Smooth muscle cell (in vitro differentiated cells): ENCODE data around the gene TMEM147. TPM values are rescaled to one million over a fixed set of nuclear protein-coding genes. Genes with fewer than 3 reads are reported as not detected.
A peak's percentile ranks its signal among the peaks of the same experiment; 100 is the strongest.

Experiments used
- DNase-seq: peaks from one replicate; lab custom pipeline; 2025; ENCODE audit not compliant: unreplicated experiment; lab: John Stamatoyannopoulos, UW
- H2AFZ ChIP-seq: fragments of 200-600 bp; sonication (generic); 2 replicates; pipeline ENCODE4 v1.6.0; 2016; ENCODE audit warnings: antibody characterized with exemption, low read depth, mild to moderate bottlenecking
- H3F3A ChIP-seq: fragments of 200-600 bp; sonication (generic); 2 replicates; pipeline ENCODE4 v1.6.0; 2017; ENCODE audit warnings: antibody characterized with exemption, low read depth
- H3K27ac ChIP-seq: fragments of 200-600 bp; sonication (generic); 2 replicates; pipeline ENCODE4 v1.5.1; 2016; ENCODE audit warnings: low read depth, mild to moderate bottlenecking
- H3K27me3 ChIP-seq: fragments of 200-600 bp; sonication (generic); 2 replicates; pipeline ENCODE4 v1.6.1; 2016; ENCODE audit warnings: low read depth, mild to moderate bottlenecking
- H3K36me3 ChIP-seq: fragments of 200-600 bp; sonication (generic); 2 replicates; pipeline ENCODE4 v1.5.1; 2016; ENCODE audit warnings: low read depth
- H3K4me1 ChIP-seq: fragments of 200-600 bp; sonication (generic); 2 replicates; pipeline ENCODE4 v1.5.1; 2016; ENCODE audit warnings: low read depth
- H3K4me2 ChIP-seq: fragments of 200-600 bp; sonication (generic); 2 replicates; pipeline ENCODE4 v1.6.0; 2016; ENCODE audit warnings: mild to moderate bottlenecking
- H3K4me3 ChIP-seq: fragments of 200-600 bp; sonication (generic); 2 replicates; pipeline ENCODE4 v1.5.1; 2016; ENCODE audit warnings: mild to moderate bottlenecking
- H3K79me2 ChIP-seq: fragments of 200-600 bp; sonication (generic); 2 replicates; pipeline ENCODE4 v1.6.0; 2016; ENCODE audit warnings: low read depth, mild to moderate bottlenecking
- H3K9ac ChIP-seq: fragments of 200-600 bp; sonication (generic); 2 replicates; pipeline ENCODE4 v1.6.0; 2016; ENCODE audit warnings: low read depth
- H3K9me3 ChIP-seq: fragments of 200-600 bp; sonication (generic); replicated peaks from 2 replicates; pipeline ENCODE4 v1.5.1; 2016; ENCODE audit warnings: low read depth
- H4K20me1 ChIP-seq: fragments of 200-600 bp; sonication (generic); 2 replicates; pipeline ENCODE4 v1.6.0; 2016; ENCODE audit warnings: low read depth
- CTCF ChIP-seq: fragments of 200-600 bp; sonication (generic); IDR thresholded peaks from 2 replicates; pipeline ENCODE4 v1.5.1; 2017; ENCODE audit warnings: borderline replicate concordance, mild to moderate bottlenecking, antibody characterized with exemption; ENCODE audit not compliant: insufficient read depth, poor library complexity, severe bottlenecking
- WGBS: methylation state at CpG from one replicate; pipeline ENCODE4 v1.1.7; 2016; ENCODE audit warnings: low lambda C conversion rate; 5-methylcytosine and 5-hydroxymethylcytosine counted together
- polyA plus RNA-seq: library from polyadenylated mRNA; unstranded; fragments of >200 nt; fragmentation: Nextera tagmentation; extraction: Ambion mirVana; gene quantifications from 2 replicates; pipeline ENCODE4 v1.2.1, GENCODE V29; 2016
- total RNA-seq: library from RNA; depleted of rRNA; stranded (reverse); fragments of >200 nt; gene quantifications from 2 replicates; pipeline ENCODE4 v1.2.3, GENCODE V29; 2014

The TMEM147 gene
- total and polyA plus RNA-seq, 2 experiments from 2014 or later = 168 to 291 TPM

GRCh38 chr19:35512831-35513627 is 32.4 kb upstream of the TMEM147 start:
- Histone ChIP-seq H3K9ac (no peak overlapping the region), H3K27ac (no peak overlapping the region), H3K9me3 (no peaks in the 10 kb centered on the region), H3K4me3 (no peak overlapping the region), H3K27me3 (peaks cover 7% of the 10 kb centered on the region), H3K4me2 (no peak overlapping the region), H3K4me1 (peaks cover 7% of the 10 kb centered on the region), H4K20me1 (no peaks in the 10 kb centered on the region), H2AFZ (no peak overlapping the region), H3F3A (no peaks in the 10 kb centered on the region), H3K36me3 (no peaks in the 10 kb centered on the region), H3K79me2 (no peaks in the 10 kb centered on the region)
- TF ChIP-seq CTCF = no peak
- 89% methylated on average over 15 of the region's 15 CpGs for whole genome bisulfite sequencing
- no peak for DNase-seq

DNA sequence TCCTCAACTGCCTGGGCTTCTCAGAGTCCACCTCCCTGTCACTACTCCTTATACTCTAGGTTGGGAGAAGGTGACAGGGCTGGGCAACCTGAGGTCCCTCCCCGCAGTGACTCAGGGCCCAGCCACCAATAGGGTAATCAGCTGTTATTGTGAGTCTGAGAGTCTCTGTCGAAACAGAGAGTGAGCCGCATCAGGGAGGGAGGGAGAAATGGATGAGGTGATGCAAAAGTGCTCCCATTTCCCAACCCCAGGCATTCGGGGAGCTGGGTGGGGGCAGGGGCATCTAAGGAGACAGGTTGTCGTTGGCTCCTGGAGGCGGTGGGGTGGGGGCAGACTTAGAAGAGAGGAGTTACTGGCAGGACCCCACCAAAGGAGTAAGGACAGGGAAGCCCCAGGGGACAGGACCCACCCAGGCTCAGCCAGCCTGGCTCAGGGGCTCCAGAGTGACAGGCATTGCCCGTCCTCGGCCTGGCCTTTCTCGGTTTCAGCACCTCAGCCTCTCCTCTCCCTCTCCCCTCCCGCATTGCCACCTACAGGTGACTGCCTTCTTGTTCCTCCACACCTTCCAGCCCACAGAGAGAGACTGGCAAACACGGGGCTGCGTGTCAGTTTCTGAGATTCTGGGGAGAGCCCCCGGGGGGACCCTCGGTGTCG is 31.7 kb upstream of the TMEM147 start, which contains the start of gene DMKN:
Gene DMKN, minus strand, starts transcription at position 22 of the 654 bp plus-strand sequence. CDS start 174 bp downstream, outside the sequence.
- Histone ChIP-seq H3F3A (no peaks in the 10 kb centered on the region), H3K4me1 (peaks cover 3% of the 10 kb centered on the region), H3K4me3 (no peak within 1 kb of the TSS), H4K20me1 (no peaks in the 10 kb centered on the region), H2AFZ (no peak within 1 kb of the TSS), H3K27ac (no peak within 1 kb of the TSS), H3K79me2 (no peaks in the 10 kb centered on the region), H3K27me3 (peaks cover under 1% of the 10 kb centered on the region), H3K4me2 (peak within 1 kb of the TSS; percentile 54), H3K9me3 (no peaks in the 10 kb centered on the region), H3K9ac (no peak within 1 kb of the TSS), H3K36me3 (no peaks in the 10 kb centered on the region)
- TF ChIP-seq CTCF = no peak
- 29% methylated on average over 15 of the region's 15 CpGs for WGBS
- DNase-seq = no peak

GRCh38 chr19:35514282-35514809 is 31.1 kb upstream of the TMEM147 start:
- Histone ChIP-seq H3F3A (no peaks in the 10 kb centered on the region), H4K20me1 (no peaks in the 10 kb centered on the region), H3K36me3 (no peaks in the 10 kb centered on the region), H3K9me3 (no peaks in the 10 kb centered on the region), H3K4me3 (no peak overlapping the region), H3K27me3 (no peaks in the 10 kb centered on the region), H3K9ac (no peak overlapping the region), H2AFZ (no peak overlapping the region), H3K4me2 (peak overlapping the region; percentile 54), H3K79me2 (no peaks in the 10 kb centered on the region), H3K4me1 (no peaks in the 10 kb centered on the region), H3K27ac (no peak overlapping the region)
- no peak for DNase-seq
- no peak for TF ChIP-seq CTCF
- 35% methylated on average over 15 of the region's 20 CpGs for WGBS
